Adrenal gland (tissue), 5 donors: ENCODE results near the gene DUSP1.

ENCODE experiments used
- POLR2A ChIP-seq, 2 donors: fragments of 450-650 bp; IDR thresholded peaks; one replicate each; pipeline ENCODE4 v1.6.1; 2017; ENCODE audit warnings: antibody characterized with exemption in 2 of 2, mild to moderate bottlenecking in 2 of 2, moderate library complexity in 1 of 2
- TF ChIP-seq, protein P1 (sequence below), 6 experiments: fragments of 450-650 bp in 4 of 6; fragments of 200-600 bp in 2 of 6; sonication (generic) in 1 of 6; IDR thresholded peaks; 1 replicate in 5 of 6; 2 replicates in 1 of 6; pipeline versions ENCODE4 v1.5.1 to v1.8.0; 2016 to 2021; ENCODE audit warnings: antibody characterized with exemption in 6 of 6, mild to moderate bottlenecking in 2 of 6, moderate library complexity in 1 of 6
- donor health status: DM: no; HTN: no; CAD: no.

DNA sequence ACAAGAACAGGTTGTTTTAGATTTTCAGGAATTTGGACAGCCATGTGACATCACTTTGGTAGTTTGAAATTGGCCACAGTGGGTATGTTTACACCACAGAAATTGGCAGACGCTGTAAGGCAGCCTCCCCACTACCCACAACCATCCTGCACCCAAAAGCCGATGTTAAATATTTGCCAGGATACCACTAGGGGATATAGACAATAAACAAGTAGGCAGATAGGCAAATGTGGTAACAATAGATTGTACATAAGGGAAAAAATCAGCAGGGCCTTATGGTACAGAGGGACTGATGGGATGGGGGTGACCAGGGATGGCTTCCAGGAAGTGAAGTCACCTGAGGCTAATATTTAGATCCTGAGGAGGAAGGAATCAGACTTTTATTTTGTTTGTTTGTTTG is 31.1 kb upstream of the DUSP1 start:
- TF ChIP-seq POLR2A (IDR thresholded peaks at IDR 0.05), result no peak
- TF ChIP-seq, protein P1, sequence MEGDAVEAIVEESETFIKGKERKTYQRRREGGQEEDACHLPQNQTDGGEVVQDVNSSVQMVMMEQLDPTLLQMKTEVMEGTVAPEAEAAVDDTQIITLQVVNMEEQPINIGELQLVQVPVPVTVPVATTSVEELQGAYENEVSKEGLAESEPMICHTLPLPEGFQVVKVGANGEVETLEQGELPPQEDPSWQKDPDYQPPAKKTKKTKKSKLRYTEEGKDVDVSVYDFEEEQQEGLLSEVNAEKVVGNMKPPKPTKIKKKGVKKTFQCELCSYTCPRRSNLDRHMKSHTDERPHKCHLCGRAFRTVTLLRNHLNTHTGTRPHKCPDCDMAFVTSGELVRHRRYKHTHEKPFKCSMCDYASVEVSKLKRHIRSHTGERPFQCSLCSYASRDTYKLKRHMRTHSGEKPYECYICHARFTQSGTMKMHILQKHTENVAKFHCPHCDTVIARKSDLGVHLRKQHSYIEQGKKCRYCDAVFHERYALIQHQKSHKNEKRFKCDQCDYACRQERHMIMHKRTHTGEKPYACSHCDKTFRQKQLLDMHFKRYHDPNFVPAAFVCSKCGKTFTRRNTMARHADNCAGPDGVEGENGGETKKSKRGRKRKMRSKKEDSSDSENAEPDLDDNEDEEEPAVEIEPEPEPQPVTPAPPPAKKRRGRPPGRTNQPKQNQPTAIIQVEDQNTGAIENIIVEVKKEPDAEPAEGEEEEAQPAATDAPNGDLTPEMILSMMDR (IDR thresholded peaks at IDR 0.05), result no peak
